ENCODE results near the gene LARGE1.

GRCh38 chr22:33854724-33855123 lies 65.6 kb downstream of the LARGE1 start:
- TF ChIP-seq MYC (IDR thresholded peaks at IDR 0.05; ENCODE audit: low read depth, low read length) (no peak), POLR2A (IDR thresholded peaks at IDR 0.05; ENCODE audit: extremely low read depth, insufficient read length) (no peak)
- TF ChIP-seq, protein P1, sequence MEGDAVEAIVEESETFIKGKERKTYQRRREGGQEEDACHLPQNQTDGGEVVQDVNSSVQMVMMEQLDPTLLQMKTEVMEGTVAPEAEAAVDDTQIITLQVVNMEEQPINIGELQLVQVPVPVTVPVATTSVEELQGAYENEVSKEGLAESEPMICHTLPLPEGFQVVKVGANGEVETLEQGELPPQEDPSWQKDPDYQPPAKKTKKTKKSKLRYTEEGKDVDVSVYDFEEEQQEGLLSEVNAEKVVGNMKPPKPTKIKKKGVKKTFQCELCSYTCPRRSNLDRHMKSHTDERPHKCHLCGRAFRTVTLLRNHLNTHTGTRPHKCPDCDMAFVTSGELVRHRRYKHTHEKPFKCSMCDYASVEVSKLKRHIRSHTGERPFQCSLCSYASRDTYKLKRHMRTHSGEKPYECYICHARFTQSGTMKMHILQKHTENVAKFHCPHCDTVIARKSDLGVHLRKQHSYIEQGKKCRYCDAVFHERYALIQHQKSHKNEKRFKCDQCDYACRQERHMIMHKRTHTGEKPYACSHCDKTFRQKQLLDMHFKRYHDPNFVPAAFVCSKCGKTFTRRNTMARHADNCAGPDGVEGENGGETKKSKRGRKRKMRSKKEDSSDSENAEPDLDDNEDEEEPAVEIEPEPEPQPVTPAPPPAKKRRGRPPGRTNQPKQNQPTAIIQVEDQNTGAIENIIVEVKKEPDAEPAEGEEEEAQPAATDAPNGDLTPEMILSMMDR (IDR thresholded peaks at IDR 0.05; ENCODE audit: low read depth, low read length), result no peak

All from NB4 (cell line).